ENCODE data around the gene TMEM147.

The TMEM147 gene

GRCh38 chr19:35569281-35569781, 23.9 kb downstream of the TMEM147 start:
- H3K4me3 ChIP-seq (replicated peaks; ENCODE audit: low read depth, low read length), result no peak overlapping the region
- no peak for DNase-seq (ENCODE audit: extremely low read depth, low read depth)
- no peak for TF ChIP-seq CTCF (IDR thresholded peaks at IDR 0.05; ENCODE audit: low read depth, low read length, missing control alignments)

GRCh38 chr19:35571406-35571965, 26.1 kb downstream of the TMEM147 start:
- no peak for DNase-seq (ENCODE audit: extremely low read depth, low read depth)
- H3K4me3 ChIP-seq (replicated peaks; ENCODE audit: low read depth, low read length), result no peak overlapping the region
- TF ChIP-seq CTCF (IDR thresholded peaks at IDR 0.05; ENCODE audit: low read depth, low read length, missing control alignments), result no peak

DNA sequence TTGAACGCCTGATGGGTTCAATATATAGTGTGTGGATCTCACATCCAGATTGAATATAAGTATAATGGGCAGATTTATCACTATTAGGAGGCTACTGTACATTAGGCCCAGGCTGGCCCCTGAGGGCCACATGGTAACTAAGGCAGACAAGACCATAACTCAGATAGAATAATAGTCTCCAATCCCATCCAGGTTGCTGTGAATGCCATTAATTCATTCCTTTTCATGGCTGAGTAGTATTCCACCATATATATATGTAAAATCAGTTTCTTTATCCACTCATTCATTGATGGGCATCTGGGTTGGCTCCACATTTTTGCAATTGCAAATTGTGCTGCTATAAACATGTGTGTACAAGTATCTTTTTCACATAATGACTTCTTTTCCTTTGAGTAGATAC, 32.5 kb downstream of the TMEM147 start:
- H3K4me3 ChIP-seq (replicated peaks; ENCODE audit: low read depth, low read length), result no peak overlapping the region
- no peak for DNase-seq (ENCODE audit: extremely low read depth, low read depth)
- no peak for TF ChIP-seq CTCF (IDR thresholded peaks at IDR 0.05; ENCODE audit: low read depth, low read length, missing control alignments)

- TF ChIP-seq CTCF (IDR thresholded peaks at IDR 0.05; ENCODE audit: low read depth, low read length, missing control alignments), result no peak
- DNase-seq (ENCODE audit: extremely low read depth, low read depth), result no peak
- H3K4me3 ChIP-seq (replicated peaks; ENCODE audit: low read depth, low read length), result no peak overlapping the region
Observed at GRCh38 chr19:35578707-35579106, 33.3 kb downstream of the TMEM147 start.

DNA sequence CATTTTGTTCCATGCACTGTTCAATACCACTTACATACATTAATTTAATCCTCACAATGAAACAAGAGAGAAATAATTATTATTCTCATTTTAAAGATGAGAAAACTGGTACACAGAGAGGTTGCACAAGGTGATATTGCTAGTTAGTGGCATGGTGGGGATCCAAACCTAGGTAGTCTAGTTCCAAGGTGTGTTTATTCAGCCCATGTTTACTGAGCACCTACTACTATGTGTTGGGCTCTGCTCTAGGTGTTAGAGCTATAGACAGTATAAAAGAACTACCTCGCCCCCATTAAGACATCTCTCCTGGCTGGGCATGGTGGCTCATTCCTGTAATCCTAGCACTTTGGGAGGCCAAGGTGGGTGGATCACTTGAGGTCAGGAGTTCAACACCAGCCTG, 37.3 kb downstream of the TMEM147 start:
- no peak for TF ChIP-seq CTCF (IDR thresholded peaks at IDR 0.05; ENCODE audit: low read depth, low read length, missing control alignments)
- H3K4me3 ChIP-seq (replicated peaks; ENCODE audit: low read depth, low read length), result no peak overlapping the region

GRCh38 chr19:35585848-35586247, 40.4 kb downstream of the TMEM147 start, which contains the start of gene PMIS2:
Gene PMIS2, plus strand, starts transcription at chr19:35586173. Its CDS starts 87 bp downstream, at chr19:35586260.
- no peak for TF ChIP-seq CTCF (IDR thresholded peaks at IDR 0.05; ENCODE audit: low read depth, low read length, missing control alignments)
- H3K4me3 ChIP-seq (replicated peaks; ENCODE audit: low read depth, low read length), result no peak within 1 kb of the TSS
- DNase-seq (ENCODE audit: extremely low read depth, low read depth), result no peak

More for the DNA sequence above, 37.3 kb downstream of the TMEM147 start:
- DNase-seq (ENCODE audit: extremely low read depth, low read depth), result no peak

GRCh38 chr19:35587321-35587720, 41.9 kb downstream of the TMEM147 start:
- DNase-seq (ENCODE audit: extremely low read depth, low read depth), result no peak
- H3K4me3 ChIP-seq (replicated peaks; ENCODE audit: low read depth, low read length), result no peak overlapping the region
- TF ChIP-seq CTCF (IDR thresholded peaks at IDR 0.05; ENCODE audit: low read depth, low read length, missing control alignments), result no peak

All from HFF-Myc (cell line).